GF-D8 (cell line): Measurements from ENCODE around the gene ECSCR.
"Not testable (repeated sequence)": the region's sequence is repeated elsewhere in the genome, so short reads cannot be mapped to it uniquely, and the experiment has no call there.

Source experiments
- DNase-seq: peaks from one replicate; lab custom pipeline; 2025; lab: John Stamatoyannopoulos, UW

Gene ECSCR

DNA sequence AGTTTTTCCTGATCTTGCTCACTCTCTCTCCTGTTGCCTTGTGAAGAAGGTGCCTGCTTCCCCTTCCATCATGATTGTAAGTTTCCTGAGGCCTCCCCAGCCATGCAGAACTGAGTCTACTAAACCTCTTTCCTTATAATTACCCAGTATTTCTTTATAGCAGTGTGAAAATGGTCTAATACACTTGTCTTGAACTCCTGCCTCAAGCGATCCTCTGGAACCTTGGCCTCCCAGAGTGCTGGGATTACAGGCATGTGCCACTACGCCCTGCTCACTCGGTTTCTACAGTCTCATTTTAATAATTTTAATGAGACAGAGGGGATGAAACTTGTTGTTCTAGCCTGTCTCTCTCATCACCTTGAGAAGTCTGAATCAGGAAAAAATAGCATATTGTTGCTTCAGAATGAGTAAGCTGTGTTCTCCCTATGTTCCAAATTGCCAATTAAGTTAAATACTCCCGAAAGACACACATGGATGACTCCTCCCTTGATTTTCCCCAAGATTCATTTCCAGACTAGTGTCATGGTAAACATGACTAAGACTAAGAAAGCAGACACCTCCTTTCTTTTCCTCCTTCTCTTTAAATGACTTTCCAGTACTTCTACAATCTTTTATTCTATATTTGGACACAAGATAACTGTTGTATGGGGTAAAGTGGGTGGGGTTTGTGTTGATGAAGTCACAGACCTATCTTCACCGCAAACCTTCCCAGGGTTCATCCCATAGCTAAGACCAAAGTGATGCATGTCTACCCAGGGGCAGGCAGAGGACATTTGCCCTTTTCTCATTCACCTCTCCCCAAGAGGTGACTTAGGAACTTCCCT is 15.4 kb downstream of the ECSCR start:
- DNase-seq: no peak

DNA sequence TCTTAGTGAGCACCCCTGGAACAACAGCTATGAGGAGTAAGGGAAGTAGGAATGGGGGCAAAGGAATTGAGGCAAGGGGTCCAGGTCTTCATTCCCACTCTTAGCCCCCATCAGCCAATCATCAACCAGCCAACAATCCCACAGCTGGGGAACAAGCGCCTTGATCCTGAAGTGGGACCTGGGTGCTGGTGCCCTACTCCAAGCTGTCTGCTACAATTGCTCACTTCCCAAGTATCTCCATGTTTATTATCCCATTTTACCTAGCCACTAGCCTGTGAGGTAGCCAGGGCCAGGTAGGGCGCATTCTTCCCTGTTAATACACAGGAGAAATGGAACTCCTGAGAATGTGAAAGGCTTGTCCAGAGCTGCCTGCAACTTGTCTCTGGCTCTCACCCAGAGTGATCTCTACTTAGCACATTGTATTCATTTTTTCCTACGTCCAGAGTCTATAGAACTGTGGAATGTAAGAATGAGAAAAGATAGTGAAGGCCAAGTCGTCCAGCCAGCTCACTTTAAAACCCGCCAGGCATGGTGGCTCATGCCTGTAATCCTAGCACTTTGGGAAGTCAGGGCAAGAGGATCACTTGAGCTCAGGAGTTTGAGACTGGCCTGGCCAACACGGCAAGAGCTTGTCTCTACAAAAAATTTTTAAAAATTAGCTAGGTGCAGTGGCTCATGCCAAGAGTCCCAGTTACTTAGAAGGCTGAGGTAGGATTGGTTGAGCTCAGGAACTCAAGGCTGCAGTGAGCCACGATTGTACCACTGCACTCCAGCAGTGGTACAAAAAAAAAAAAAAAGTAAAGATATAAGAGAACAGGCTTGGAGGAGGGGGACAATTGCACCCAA is 17.0 kb downstream of the ECSCR start:
- DNase-seq: no peak

DNA sequence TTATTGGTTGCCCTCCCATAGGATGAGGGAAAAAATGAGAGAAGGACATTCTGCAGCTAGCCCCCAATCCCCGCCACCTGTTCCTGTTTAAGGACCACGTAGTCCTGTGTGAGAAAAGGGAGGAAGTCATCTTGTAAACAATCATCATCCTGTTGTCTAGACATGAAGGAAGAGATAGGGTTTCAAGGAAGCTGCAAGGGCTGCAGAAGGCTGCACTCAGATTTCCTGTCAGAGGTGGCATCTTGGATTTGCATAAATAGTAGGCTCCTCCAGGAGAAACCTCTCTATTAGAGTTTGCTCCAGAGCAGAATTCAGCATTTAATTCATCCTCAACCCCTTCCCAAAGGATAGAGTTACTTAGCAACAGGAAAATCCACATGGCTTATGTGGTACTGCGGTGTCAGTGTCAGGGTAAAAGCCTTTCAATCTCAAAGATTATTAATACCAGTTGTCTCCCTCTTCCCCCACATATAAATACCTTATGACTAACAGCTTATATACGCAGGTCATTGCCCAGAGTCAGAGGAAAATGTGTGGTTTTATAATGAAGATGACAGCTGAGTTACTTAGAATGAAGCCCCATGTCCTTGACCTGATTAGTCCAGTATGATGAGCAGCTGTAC is 18.6 kb downstream of the ECSCR start:
- DNase-seq: no peak

DNA sequence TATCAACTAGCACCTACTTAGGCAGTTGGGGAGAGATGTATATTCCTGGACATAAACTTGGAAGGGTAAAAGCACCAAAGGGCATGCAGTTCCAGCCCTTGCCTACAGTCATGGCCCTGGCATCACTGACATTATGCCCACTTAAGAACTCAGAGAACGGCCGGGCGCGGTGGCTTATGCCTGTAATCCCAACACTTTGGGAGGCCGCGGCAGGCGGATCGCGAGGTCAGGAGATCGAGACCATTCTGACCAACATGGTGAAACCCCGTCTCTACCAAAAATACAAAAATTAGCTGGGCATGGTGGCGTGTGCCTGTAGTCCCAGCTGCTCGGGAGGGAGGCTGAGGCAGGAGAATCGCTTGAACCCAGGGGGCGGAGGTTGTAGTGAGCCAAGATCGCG is 22.1 kb downstream of the ECSCR start:
- not testable (repeated sequence) for DNase-seq

DNA sequence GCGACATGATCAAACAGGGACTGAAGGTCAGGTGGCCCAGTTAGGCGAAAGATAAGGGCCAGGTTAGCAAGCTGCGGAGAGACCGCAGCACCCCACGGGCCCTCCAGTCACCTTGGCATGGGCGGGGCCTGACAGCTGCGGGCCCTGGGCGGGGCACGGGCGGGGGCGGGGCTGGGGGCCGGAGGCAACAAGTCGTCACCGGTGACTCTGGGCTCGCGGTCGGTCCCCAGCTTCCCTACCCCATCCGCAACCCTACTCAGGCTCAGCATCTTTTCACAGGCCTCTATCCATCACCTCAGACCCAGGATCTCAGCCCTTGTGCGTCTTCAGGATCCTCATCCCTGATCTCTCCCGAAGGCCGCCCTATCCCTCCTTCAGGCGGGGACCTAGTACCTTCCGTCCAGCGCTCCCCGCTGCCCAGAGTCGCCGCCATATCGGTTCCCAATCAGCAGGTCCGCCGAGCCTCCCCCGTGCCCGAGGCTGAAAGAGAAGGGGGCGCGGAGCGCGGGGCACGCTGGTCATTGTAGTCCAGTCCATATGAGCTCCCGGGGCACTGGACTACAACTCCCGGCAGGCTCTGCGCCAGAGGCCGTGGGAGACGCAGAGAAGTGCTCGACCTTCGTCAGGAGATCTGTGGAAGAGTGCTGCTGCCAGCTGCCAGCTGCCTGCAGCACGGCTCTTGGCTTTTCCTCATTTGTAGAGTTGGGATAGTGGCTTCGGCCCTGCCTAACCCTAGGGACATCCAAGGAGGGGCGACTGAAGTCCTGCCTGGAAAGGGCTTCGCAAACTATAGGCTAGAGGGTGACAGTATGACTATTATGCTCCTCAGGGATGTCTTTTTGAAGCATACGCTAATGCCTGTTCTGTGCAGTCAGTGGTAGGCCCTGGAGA is 23.3 kb downstream of the ECSCR start, which contains the start of gene DNAJC18:
Gene DNAJC18, minus strand, starts transcription at position 513 of the 891 bp plus-strand sequence. Its CDS starts 80 bp downstream, at position 433.
- peak; percentile 58 for DNase-seq

DNA sequence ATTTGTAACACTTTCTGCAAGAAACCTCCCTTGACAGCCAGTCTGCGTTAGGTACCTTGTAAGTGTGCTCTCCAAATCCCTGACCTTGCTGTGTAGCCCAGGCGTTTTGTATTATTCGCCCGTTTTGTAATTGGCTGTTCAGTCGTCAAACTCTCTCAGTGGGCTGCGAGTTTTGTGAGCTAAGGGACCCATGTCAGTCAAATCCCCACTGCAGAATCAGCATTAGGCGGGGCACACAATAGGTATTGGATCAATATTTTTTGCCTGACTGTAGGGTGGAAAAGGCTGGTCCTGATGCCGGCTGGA is 23.9 kb downstream of the ECSCR start:
- no peak for DNase-seq

DNA sequence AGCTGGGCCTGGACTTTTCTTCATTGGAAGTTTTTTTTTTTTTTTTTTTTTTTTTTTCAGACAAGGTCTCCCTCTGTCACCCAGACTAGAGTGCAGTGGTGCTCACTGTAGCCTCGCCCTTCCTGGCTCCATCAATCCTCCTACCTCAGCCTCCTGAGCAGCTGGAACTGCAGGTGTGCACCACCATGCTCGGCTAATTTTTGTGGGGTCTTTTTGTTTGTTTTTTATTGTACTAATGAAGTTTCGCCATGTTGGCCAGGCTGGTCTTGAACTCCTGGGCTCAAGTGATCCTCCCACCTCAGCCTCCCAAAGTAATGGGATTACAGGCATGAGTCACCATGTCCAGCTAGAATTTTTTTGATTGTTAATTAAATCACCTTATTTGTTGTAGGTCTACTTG is 26.9 kb downstream of the ECSCR start:
- no peak for DNase-seq

DNA sequence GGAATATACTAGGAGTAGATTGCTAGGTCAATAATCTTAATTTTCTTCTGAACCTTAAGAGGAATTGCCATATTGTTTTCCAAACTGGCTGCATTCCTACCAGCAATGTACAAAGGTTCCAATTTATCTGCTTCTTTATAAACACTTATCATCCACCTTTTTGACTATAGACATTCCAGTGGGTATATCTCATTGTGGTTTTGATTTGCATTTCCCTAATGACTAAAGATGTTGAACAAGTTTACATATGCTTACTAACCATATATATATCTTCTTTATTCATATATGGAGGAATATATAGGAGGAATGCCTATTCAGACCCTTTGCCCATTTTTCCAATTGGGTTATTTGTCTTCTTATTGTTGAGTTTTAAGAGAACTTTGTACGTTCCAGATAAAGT is 30.8 kb downstream of the ECSCR start:
- no peak for DNase-seq

DNA sequence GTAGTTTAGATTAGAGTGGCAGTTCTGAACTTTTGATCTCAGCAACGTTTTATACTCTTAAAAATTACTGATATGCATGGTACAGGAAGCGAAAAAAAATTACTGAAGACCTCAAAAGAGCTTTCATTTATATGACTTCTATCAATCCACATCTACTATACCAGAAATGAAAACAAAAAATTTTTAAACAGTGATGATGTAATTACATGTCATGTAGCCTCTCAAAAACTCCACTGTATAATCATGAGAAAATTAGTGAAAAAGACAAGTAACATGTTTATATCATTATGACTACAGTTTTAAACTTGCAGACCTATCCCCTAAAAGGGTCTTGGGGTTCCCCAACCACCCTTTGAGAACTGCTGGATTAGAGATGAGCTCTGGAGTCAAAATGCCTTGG is 32.5 kb downstream of the ECSCR start:
- DNase-seq: no peak

DNA sequence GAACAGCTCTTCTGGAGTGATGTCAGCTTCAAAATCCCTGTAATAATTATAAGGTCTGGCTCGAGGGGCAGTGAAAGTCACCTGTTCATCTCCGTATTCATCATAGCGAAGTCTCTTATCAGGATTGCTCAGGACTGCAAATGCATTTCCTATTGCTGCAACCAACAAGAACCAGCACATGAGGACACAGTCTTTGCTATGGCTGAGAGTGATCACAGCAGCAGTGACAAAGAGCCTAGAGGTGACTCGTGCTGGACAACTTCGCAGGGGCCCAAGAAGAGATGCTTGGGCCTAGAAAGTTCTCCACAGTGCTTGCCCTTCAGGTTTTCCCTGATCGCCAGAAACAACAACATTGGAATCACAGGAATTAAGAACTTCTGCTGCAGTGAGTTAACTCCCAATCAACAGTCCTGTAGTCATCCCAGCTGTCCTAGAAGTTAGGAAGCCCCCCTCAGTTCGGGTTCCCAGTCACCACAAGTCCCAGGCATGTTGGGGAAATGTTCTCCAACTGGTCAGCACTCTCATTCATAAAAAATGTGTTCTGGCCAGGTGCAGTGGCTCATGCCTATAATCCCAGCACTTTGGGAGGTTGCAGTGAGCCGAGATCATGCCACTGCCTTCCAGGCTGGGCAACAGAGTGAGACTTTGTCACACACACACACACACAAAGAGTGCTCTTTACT is 36.2 kb downstream of the ECSCR start:
- DNase-seq: peak; percentile 47

DNA sequence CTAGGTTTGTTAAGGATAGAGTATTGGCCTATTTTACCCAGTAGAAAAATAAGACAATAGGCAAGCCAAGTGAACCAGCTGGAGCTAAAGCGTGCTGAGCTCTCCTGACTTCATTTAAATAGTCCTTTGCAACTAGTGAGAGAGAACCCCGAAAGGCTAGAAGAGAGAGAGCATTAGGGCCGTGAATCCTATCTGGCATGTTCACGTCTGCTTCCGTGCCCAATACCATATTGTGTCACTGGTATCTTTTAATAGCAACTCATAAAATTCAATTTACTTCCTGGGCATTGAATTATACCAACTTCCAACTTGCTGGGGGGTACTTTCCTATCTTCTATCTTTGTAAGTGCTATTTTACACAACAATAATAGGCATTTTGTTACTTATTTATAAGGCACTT is 37.0 kb downstream of the ECSCR start:
- DNase-seq: no peak

DNA sequence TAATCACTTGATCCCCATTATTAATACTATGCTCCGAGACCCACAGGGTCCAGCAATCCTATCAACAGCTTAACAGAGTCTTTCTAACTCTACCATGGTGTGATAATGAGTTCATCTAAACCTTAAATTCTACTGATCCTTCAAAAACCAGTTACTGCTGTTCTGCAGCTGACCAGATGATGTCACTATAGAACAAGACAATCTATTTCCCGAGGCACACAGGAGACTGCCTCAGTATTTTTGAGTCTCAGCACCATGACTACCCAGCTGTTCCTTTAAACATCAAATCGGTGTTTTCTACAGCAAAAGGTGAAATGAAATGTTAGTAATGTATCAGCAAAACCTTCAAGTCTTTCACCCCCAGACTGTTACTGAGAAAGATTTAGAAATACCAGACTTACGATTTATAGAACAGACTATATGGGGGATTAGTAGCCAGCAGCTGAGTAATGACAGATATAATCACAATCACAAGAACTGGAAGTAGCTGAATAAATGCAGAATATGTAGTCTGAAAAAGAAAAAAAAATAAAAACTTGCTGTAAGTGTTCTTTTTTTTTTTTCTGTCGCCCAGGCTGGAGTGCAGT is 40.1 kb downstream of the ECSCR start:
- peak; percentile 57 for DNase-seq

DNA sequence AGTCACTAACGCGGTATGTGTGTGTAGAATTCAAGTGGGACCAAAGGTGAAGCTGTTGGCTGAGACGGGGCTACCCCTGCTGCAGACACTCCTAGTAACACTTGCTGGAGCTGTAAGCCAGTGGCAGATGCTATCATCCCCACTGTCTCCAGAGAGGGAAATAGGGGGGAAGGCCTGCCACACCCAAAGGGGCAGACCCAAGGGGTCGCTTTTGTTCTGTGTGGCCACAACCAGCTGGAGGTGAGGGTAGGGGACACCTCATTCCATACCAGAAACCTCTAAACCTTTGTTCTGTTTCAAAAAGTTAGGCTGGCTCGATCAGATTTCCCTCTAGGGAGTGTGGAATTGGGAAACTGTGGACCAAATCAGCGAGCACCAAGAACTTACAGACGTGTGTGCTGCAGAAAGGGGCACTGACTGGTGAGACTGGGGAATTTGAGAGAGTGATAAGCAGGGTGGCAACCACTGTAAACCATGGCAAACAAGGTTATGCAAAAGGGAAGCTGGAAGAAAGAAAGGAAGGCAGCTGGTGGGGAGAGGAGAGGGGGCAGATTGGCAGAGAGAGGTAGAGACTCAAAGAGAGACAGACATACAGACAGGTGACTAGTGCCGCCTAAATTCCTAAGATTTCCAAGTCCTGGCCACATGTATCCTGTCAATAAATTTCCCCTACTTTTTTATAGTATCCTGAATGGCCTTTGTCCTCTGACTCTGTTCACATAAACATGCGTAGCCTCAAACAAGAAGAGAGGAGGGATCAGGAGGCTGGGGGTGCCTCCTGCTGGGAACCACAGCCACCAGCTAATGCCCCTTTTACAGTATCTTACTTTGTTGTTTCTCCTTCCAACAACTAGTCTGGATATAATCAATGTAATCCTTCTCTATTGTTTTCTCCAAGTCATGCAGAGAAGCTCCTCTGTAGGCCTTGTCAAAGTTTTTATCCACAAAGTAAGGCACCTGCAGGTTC is 43.0 kb downstream of the ECSCR start:
- DNase-seq: peak; percentile 55

DNA sequence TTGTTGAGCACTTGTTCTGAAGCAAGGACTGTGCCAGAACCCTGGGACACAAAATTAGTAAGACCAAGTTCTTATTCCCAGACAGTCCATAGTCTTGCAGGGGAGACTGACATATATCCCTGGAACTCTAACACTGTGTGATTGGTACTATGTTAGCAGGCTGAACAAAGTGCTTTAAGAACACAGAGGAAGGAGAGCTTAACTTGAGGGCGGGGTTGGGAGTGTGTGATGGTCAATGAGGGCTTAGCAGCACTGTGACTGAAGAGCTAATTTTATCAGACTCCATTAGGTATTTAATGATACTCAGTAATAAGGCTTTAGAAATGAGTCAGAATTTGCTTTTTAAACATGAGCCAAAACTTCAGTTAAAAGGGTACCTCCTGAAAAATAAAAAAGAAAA is 43.8 kb downstream of the ECSCR start:
- DNase-seq: no peak

DNA sequence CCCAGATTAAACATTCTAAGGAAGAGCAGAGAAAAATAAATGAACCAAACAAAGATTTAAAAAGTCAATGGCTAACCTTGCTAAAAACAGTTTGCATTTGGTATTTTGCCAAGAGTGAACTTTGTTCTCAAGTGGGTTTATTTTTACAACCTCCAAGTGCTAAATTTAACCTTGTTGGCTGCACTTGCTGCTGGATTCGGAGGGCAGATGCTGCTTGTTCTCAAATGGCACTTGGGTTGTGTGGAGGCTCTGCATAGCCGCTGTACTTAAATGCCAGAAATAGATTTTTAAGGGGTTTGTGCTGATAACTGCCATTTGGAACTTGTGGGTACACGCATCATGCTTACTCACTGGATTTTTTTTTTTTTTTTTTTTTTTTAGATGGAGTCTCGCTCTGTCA is 45.3 kb downstream of the ECSCR start:
- no peak for DNase-seq

DNA sequence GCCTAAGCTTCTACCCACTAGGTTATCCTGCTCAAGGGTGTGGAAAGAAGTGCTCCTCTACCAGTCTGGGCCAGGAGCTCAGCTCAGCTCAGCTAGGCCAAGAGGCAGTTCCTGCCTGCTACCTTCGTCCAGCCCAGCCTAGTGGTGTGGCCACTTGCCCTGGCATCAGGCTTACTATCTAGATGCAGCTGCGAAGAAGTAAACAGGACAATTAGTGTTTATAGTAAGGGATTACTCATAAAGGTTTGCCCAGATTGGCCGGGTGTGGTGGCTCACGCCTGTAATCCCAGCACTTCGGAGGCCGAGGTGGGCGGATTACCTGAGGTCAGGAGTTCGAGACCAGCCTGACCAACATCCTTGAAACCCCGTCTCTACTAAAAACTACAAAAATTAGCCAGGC is 45.9 kb downstream of the ECSCR start:
- DNase-seq: no peak

DNA sequence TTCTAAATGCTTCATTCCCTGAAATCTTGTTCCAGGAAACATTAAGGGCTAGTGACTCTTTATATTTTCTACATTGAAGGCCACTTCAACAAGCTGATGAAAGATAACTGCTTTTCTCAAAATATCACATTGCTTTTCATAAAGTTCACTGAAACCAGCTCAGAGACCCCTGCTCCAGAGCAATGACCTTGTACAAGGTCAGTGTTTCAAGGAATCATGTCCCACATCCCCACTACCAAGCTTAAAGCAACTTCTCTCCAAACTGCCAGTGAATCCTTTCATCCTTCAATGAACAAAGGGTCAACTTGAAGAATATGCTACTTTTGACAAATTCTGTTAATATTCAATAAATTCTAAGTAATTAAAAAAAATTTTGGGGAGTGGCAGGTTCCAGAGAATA is 46.7 kb downstream of the ECSCR start:
- DNase-seq: no peak

DNA sequence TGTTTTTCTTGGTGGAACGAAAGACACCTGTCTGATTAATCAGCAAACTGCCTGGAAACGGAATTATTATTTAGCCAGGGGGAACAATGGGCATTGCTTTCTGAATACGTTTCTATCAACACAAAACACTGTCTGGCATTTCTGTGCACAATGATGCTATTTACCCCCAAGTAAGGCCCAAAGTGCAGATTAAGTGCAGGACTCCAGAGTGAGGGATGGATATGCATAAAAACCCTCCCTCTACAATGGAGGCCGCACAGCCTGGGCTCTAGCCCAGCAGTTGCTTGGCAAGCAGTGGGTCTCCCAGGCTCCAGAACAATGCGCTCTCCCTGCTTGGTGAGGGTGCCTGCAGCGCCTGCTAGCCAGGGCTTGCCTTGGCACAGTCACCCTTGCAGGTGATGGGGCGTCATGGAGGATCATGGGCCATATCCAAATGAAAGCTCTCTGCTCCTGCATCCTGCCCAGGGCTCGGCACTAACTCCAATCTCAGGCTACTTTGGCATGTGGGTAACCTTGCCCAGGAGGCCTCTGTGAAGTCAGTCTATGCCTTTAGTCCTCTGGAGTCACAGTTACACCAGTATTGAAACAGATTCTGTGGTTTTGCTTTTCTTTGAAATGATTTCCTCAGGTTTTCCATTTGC is 47.2 kb downstream of the ECSCR start:
- DNase-seq: peak; percentile 80

DNA sequence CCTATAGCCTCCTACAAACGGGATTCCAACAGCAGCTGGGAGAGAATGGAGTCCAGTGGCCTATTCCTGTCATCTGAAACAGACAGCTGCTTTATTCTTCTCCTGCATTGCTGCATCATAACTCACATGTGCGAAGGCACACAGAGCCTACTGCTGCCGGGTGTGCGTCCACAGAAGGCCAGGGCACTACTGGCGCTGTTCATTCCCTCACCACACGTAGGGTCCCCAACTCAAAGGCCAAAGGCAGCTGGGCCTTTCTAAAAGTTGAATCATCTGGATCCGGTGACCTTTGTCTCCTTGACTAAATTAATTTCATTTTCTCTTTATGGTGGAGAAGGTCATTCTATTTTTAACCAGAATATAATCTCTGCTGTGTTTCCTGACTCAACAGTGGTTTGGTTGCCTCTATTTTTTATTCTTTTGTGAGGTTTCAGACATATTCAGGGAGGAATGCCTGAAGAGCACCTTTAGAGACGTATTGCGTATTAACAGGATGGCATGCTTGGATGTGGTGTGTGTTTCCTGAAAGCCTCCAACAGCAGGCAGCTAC is 47.9 kb downstream of the ECSCR start:
- DNase-seq: no peak
